DOHH2 (cell line): Measurements from ENCODE around the gene AP1S3.
"Not testable (repeated sequence)": the region's sequence is repeated elsewhere in the genome, so short reads cannot be mapped to it uniquely, and the experiment has no call there.

Experiments
- H3F3A ChIP-seq: fragments of 200-600 bp; sonication (generic), shearing (Covaris generic); 2 replicates; pipeline ENCODE4 v1.6.0; 2016; ENCODE audit warnings: antibody characterized with exemption, mild to moderate bottlenecking; ENCODE audit not compliant: control insufficient read depth, insufficient read depth
- H3K27ac ChIP-seq: fragments of 200-600 bp; sonication (generic); 2 replicates; pipeline ENCODE4 v1.5.1; 2014; ENCODE audit warnings: low read depth, mild to moderate bottlenecking, low read length, moderate library complexity
- H3K27me3 ChIP-seq: fragments of 200-600 bp; sonication (generic); 2 replicates; pipeline ENCODE4 v1.6.1; 2014; ENCODE audit warnings: mild to moderate bottlenecking, low read length, mixed read lengths; ENCODE audit not compliant: control insufficient read depth
- H3K36me3 ChIP-seq: fragments of 200-600 bp; sonication (generic); 2 replicates; pipeline ENCODE4 v1.6.1; 2014; ENCODE audit warnings: mild to moderate bottlenecking, low read length, moderate library complexity, mixed read lengths; ENCODE audit not compliant: control insufficient read depth
- H3K4me1 ChIP-seq: fragments of 200-600 bp; sonication (generic); 2 replicates; pipeline ENCODE4 v1.6.1; 2014; ENCODE audit warnings: mild to moderate bottlenecking, low read length, mixed read lengths; ENCODE audit not compliant: control insufficient read depth
- H3K4me2 ChIP-seq: fragments of 200-600 bp; sonication (generic); 2 replicates; pipeline ENCODE4 v1.6.0; 2014; ENCODE audit warnings: mild to moderate bottlenecking, low read length, moderate library complexity
- H3K4me3 ChIP-seq: fragments of 200-600 bp; sonication (generic); 2 replicates; pipeline ENCODE4 v1.5.1; 2014; ENCODE audit warnings: mild to moderate bottlenecking, low read length, mixed read lengths
- H3K79me2 ChIP-seq: fragments of 200-600 bp; sonication (generic); 2 replicates; pipeline ENCODE4 v1.6.1; 2014; ENCODE audit warnings: mild to moderate bottlenecking, low read length, mixed read lengths; ENCODE audit not compliant: control insufficient read depth
- H3K9me2 ChIP-seq: fragments of 200-600 bp; sonication (generic); replicated peaks from 2 replicates; pipeline ENCODE4 v1.6.1; 2014; ENCODE audit warnings: mild to moderate bottlenecking, low read length, mixed read lengths; ENCODE audit not compliant: control insufficient read depth
- H3K9me3 ChIP-seq: fragments of 200-600 bp; sonication (generic); 2 replicates; pipeline ENCODE4 v1.6.1; 2014; ENCODE audit warnings: antibody characterized with exemption, low read length, mixed read lengths; ENCODE audit not compliant: control insufficient read depth, insufficient read depth
- H4K20me1 ChIP-seq: fragments of 200-600 bp; sonication (generic); 2 replicates; pipeline ENCODE4 v1.6.0; 2014; ENCODE audit warnings: low read depth, mild to moderate bottlenecking, antibody characterized with exemption, low read length, moderate library complexity; ENCODE audit not compliant: control insufficient read depth, insufficient read depth
- EZH2phosphoT487 ChIP-seq: fragments of 200-600 bp; sonication (generic); IDR thresholded peaks from 2 replicates; pipeline ENCODE4 v1.6.1; 2017; ENCODE audit warnings: borderline replicate concordance, mild to moderate bottlenecking, antibody characterized with exemption, low read length, moderate library complexity, mixed read lengths
- TF ChIP-seq, protein P1 (sequence below): fragments of 200-600 bp; sonication (generic); IDR thresholded peaks from one replicate; pipeline ENCODE4 v1.5.1; 2014; ENCODE audit warnings: antibody characterized with exemption, mild to moderate bottlenecking, low read depth, low read length; ENCODE audit not compliant: poor library complexity, severe bottlenecking

AP1S3 gene

DNA sequence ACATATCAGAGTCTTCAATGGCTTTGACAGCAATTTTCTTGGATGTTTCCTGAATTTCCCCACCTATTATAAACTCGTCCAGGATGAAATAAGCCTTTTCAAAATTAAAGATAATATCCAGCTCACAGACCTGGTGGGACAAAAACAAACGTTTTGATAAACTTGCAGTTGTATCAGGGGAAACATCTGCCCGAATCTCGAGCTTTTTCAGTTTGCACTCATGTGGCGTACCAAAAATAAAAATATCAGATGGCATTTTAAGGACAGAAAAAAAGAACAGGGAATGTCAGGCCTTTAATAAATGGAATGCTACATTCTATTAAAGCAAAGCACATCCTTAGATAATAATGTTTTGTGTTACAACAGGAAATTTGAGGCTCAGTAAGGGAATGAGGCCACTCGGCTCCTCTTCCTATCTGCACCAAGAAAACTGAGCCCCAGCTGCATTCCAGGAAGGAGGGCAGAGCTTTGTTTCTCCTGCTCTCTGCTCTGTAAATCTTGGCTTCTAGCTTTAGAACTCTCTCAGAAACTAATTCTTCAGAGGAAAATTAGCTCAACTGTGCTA lies 72.1 kb downstream of the AP1S3 start:
- Histone ChIP-seq H3K27me3 (no peaks in the 10 kb centered on the region), H3K9me3 (no peaks in the 10 kb centered on the region), H3K27ac (no peak overlapping the region), H3K36me3 (no peaks in the 10 kb centered on the region), H4K20me1 (no peaks in the 10 kb centered on the region), H3K4me1 (no peaks in the 10 kb centered on the region), H3F3A (no peaks in the 10 kb centered on the region), H3K79me2 (no peaks in the 10 kb centered on the region), H3K4me2 (no peak overlapping the region), H3K4me3 (no peak overlapping the region), H3K9me2 (no peaks in the 10 kb centered on the region)
- no peak for TF ChIP-seq EZH2phosphoT487
- TF ChIP-seq, protein P1, sequence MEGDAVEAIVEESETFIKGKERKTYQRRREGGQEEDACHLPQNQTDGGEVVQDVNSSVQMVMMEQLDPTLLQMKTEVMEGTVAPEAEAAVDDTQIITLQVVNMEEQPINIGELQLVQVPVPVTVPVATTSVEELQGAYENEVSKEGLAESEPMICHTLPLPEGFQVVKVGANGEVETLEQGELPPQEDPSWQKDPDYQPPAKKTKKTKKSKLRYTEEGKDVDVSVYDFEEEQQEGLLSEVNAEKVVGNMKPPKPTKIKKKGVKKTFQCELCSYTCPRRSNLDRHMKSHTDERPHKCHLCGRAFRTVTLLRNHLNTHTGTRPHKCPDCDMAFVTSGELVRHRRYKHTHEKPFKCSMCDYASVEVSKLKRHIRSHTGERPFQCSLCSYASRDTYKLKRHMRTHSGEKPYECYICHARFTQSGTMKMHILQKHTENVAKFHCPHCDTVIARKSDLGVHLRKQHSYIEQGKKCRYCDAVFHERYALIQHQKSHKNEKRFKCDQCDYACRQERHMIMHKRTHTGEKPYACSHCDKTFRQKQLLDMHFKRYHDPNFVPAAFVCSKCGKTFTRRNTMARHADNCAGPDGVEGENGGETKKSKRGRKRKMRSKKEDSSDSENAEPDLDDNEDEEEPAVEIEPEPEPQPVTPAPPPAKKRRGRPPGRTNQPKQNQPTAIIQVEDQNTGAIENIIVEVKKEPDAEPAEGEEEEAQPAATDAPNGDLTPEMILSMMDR = no peak

DNA sequence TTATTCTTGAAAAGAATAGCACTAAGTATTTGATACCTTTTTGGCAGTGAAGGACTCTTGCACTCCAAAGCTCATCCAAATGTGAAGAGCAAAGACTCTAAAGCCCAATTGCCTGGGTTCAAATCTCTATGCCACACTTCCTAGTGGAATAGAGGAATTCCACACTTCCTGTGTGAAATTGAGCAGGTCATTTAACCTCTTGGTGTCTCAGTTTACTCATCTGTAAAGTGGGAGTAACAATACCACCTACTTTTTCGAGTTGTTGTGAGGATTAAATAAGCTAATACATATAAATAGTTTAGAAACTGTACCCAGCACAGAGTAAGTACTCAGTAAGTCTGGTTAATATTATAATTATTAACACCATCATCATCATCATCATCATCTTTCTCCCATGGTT lies 72.6 kb downstream of the AP1S3 start:
- no peak overlapping the region for H3K27ac ChIP-seq
- no peaks in the 10 kb centered on the region for H3K27me3 ChIP-seq
- H3K4me3 ChIP-seq = no peak overlapping the region
- no peaks in the 10 kb centered on the region for H3K4me1 ChIP-seq
- H3K9me2 ChIP-seq = no peaks in the 10 kb centered on the region
- H3K36me3 ChIP-seq = no peaks in the 10 kb centered on the region
- no peaks in the 10 kb centered on the region for H3K79me2 ChIP-seq
- no peak overlapping the region for H3K4me2 ChIP-seq
- TF ChIP-seq, protein P1 = no peak
- TF ChIP-seq EZH2phosphoT487 = no peak
- H3K9me3 ChIP-seq = no peaks in the 10 kb centered on the region
- H3F3A ChIP-seq = no peaks in the 10 kb centered on the region
- no peaks in the 10 kb centered on the region for H4K20me1 ChIP-seq

DNA sequence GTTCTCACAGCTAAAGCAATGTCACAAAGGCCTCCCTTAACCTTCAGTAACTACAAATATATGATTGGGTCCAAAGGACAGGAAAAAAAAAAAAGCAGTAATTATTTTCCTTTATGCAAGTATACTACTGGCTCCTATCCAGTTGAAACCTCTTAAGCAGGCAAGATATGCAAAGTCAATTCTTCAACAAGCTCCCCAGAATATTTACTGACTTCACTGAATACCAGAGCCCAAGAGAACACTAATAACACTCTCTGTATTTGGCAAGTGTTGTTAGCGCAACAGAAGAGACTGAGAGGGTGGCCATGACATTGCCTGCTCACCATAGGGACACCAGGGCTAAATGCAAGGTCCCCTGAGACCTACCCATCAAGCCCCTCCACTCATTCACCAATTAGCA lies 74.5 kb downstream of the AP1S3 start:
- no peaks in the 10 kb centered on the region for H3K9me2 ChIP-seq
- no peaks in the 10 kb centered on the region for H3F3A ChIP-seq
- no peaks in the 10 kb centered on the region for H3K79me2 ChIP-seq
- H3K4me3 ChIP-seq = no peak overlapping the region
- H3K27me3 ChIP-seq = no peaks in the 10 kb centered on the region
- H3K36me3 ChIP-seq = no peaks in the 10 kb centered on the region
- H3K27ac ChIP-seq = no peak overlapping the region
- TF ChIP-seq, protein P1 = no peak
- no peak for TF ChIP-seq EZH2phosphoT487
- H3K9me3 ChIP-seq = no peaks in the 10 kb centered on the region
- H3K4me1 ChIP-seq = no peaks in the 10 kb centered on the region
- no peaks in the 10 kb centered on the region for H4K20me1 ChIP-seq
- no peak overlapping the region for H3K4me2 ChIP-seq

DNA sequence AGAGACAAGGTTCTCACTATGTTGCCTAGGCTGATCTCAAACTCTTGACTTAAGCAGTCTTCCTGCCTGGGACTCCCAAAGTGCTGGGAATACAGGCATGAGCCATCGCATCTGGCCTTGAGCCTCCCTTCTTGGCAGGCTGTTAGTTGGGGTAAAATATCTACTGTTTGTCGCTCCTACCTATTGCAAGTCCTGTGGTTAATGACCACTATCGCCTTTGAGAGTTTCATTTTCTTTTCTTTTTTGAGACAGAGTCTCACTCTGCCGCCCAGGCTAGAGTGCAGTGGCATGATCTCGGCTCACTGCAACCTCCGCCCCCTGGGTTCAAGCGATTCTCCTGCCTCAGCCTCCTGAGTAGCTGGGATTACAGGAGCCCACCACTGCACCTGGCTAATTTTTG lies 75.6 kb downstream of the AP1S3 start:
- not testable (repeated sequence) for H3K9me3 ChIP-seq, H3K27ac ChIP-seq, H4K20me1 ChIP-seq, H3K9me2 ChIP-seq, H3K4me1 ChIP-seq, H3K79me2 ChIP-seq, H3F3A ChIP-seq, H3K27me3 ChIP-seq, H3K4me3 ChIP-seq, H3K36me3 ChIP-seq, H3K4me2 ChIP-seq
